ENCODE data around the gene SMIM10L1. TPM values are rescaled to one million over a fixed set of nuclear protein-coding genes. Genes with fewer than 3 reads are reported as not detected.
A peak's percentile ranks its signal among the peaks of the same experiment; 100 is the strongest.

SMIM10L1 gene
- total and polyA plus RNA-seq, 4 donors: 4.9 to 6.3 (median 6.1) TPM

- Histone ChIP-seq H3K4me1 (ENCODE audit: control insufficient read depth in 4 of 4, insufficient read depth in 4 of 4, low read length in 3 of 4) (peaks cover 6 to 29% (median 15%) of the 10 kb centered on the region in 4 donors), H3K27me3 (ENCODE audit: control insufficient read depth in 4 of 4, insufficient read depth in 4 of 4, low read length in 3 of 4) (no peaks in the 10 kb centered on the region), H3K9me3 (ENCODE audit: control insufficient read depth in 4 of 4, low read length in 3 of 4) (no peaks in the 10 kb centered on the region), H3K36me3 (ENCODE audit: control insufficient read depth in 4 of 4, insufficient read depth in 3 of 4, low read depth in 1 of 4, low read length in 3 of 4) (peaks cover 0 to 3% (median 1%) of the 10 kb centered on the region in 4 donors), H3K9ac (ENCODE audit: low read depth in 1 of 2, low read length in 2 of 2) (peak overlapping the region; percentile 79 to 81), H3K27ac (ENCODE audit: low read depth in 1 of 2, low read length in 2 of 2) (peak overlapping the region; percentile 82 to 92), H3K4me3 (ENCODE audit: low read depth in 1 of 3, low read length in 3 of 3) (peak overlapping the region; percentile 71 to 98 (median 72))
- DNase-seq (ENCODE audit: low spot score): no peak
- TF ChIP-seq, protein P1, sequence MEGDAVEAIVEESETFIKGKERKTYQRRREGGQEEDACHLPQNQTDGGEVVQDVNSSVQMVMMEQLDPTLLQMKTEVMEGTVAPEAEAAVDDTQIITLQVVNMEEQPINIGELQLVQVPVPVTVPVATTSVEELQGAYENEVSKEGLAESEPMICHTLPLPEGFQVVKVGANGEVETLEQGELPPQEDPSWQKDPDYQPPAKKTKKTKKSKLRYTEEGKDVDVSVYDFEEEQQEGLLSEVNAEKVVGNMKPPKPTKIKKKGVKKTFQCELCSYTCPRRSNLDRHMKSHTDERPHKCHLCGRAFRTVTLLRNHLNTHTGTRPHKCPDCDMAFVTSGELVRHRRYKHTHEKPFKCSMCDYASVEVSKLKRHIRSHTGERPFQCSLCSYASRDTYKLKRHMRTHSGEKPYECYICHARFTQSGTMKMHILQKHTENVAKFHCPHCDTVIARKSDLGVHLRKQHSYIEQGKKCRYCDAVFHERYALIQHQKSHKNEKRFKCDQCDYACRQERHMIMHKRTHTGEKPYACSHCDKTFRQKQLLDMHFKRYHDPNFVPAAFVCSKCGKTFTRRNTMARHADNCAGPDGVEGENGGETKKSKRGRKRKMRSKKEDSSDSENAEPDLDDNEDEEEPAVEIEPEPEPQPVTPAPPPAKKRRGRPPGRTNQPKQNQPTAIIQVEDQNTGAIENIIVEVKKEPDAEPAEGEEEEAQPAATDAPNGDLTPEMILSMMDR (IDR thresholded peaks at IDR 0.05; ENCODE audit: low read depth, low read length, missing input control): no peak
- TF ChIP-seq EGR1 (IDR thresholded peaks at IDR 0.05; ENCODE audit: low read depth in 2 of 2) (no peak), NR2F2 (IDR thresholded peaks at IDR 0.05) (no peak), SP1 (IDR thresholded peaks at IDR 0.05) (no peak), FOXA2 (IDR thresholded peaks at IDR 0.05) (no peak), GABPA (IDR thresholded peaks at IDR 0.05 in 1 of 2, conservative IDR thresholded peaks at IDR 0.05 in 1 of 2) (no peak), YY1 (IDR thresholded peaks at IDR 0.05) (no peak)
- TF ChIP-seq, protein P2, sequence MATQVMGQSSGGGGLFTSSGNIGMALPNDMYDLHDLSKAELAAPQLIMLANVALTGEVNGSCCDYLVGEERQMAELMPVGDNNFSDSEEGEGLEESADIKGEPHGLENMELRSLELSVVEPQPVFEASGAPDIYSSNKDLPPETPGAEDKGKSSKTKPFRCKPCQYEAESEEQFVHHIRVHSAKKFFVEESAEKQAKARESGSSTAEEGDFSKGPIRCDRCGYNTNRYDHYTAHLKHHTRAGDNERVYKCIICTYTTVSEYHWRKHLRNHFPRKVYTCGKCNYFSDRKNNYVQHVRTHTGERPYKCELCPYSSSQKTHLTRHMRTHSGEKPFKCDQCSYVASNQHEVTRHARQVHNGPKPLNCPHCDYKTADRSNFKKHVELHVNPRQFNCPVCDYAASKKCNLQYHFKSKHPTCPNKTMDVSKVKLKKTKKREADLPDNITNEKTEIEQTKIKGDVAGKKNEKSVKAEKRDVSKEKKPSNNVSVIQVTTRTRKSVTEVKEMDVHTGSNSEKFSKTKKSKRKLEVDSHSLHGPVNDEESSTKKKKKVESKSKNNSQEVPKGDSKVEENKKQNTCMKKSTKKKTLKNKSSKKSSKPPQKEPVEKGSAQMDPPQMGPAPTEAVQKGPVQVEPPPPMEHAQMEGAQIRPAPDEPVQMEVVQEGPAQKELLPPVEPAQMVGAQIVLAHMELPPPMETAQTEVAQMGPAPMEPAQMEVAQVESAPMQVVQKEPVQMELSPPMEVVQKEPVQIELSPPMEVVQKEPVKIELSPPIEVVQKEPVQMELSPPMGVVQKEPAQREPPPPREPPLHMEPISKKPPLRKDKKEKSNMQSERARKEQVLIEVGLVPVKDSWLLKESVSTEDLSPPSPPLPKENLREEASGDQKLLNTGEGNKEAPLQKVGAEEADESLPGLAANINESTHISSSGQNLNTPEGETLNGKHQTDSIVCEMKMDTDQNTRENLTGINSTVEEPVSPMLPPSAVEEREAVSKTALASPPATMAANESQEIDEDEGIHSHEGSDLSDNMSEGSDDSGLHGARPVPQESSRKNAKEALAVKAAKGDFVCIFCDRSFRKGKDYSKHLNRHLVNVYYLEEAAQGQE (IDR thresholded peaks at IDR 0.05): no peak
- WGBS: 4% methylated on average over 4 of the region's 4 CpGs
Measured at GRCh38 chr12:11170810-11171144, 217 bp upstream of the SMIM10L1 start.

DNA sequence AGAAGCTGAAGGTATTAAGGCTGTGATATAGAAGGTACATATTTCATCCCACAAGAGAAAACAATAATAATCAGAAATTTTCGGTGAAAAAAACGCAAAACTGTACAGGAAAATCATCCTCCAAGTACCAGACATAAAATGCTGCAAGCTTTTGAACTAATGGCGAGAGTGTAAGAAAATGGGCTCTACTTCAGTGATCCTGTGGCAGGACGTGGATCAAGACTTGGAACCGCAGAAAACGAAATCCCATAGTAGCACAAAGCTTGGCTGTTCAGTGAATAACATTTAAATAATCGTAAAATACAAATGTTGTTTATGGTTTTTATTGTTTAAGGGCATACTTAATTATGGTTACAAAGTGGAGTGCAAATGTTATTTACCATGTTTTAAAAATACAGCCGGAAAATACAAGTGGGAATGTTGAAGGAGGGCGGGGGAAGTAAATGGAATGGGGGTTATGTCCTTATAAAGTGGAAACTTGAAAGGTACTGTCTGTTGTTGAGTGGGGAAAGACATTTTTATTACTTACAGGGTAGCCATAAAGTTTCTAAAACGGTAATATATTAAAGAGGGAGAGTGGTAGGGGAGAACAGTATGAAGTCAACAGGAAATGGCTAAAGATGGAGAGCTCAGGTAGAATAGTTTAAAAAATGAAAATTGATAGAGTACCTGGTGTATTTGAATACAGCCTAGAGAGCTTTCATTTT is 1.1 kb downstream of the SMIM10L1 start:
- Histone ChIP-seq H3K9ac (ENCODE audit: low read depth in 1 of 2, low read length in 2 of 2) (peak overlapping the region; percentile 68 to 94), H3K4me1 (ENCODE audit: control insufficient read depth in 4 of 4, insufficient read depth in 4 of 4, low read length in 3 of 4) (peaks cover 6 to 26% (median 15%) of the 10 kb centered on the region in 4 donors), H3K27me3 (ENCODE audit: control insufficient read depth in 4 of 4, insufficient read depth in 4 of 4, low read length in 3 of 4) (no peaks in the 10 kb centered on the region), H3K9me3 (ENCODE audit: control insufficient read depth in 4 of 4, low read length in 3 of 4) (no peaks in the 10 kb centered on the region), H3K27ac (ENCODE audit: low read depth in 1 of 2, low read length in 2 of 2) (peak overlapping the region; percentile 82 to 92), H3K36me3 (ENCODE audit: control insufficient read depth in 4 of 4, insufficient read depth in 3 of 4, low read depth in 1 of 4, low read length in 3 of 4) (no peaks in the 10 kb centered on the region), H3K4me3 (ENCODE audit: low read depth in 1 of 3, low read length in 3 of 3) (peak overlapping the region; percentile 71 to 98 (median 72))
- no peak for TF ChIP-seq TAF1 (conservative IDR thresholded peaks at IDR 0.05)
- TF ChIP-seq HNF4G (IDR thresholded peaks at IDR 0.05): no peak
- no peak for TF ChIP-seq FOXA2 (IDR thresholded peaks at IDR 0.05)
- peak in 1 of 2 donors; percentile 8 for TF ChIP-seq JUND (IDR thresholded peaks at IDR 0.05)
- TF ChIP-seq, protein P2 (IDR thresholded peaks at IDR 0.05): no peak
- WGBS: 5% methylated on average over 10 of the region's 10 CpGs
- no peak for DNase-seq (ENCODE audit: low spot score)

Measured in liver (tissue), 9 donors.